Activated naive CD4-positive, alpha-beta T cell treated with anti-CD3 and anti-CD28 coated beads, Interleukin-2, amount 50 U/mL, for 72 hours (primary cell): ENCODE data around the gene KRTAP5-2. TPM values are rescaled to one million over a fixed set of nuclear protein-coding genes. Genes with fewer than 3 reads are reported as not detected.
"Not testable (repeated sequence)": the region's sequence is repeated elsewhere in the genome, so short reads cannot be mapped to it uniquely, and the experiment has no call there.

ENCODE experiments used
- ATAC-seq, 2 donors: fragments of 150-1000 bp; cut with Tn5 transposase; 2 replicates each; pipeline ENCODE4 v1.10.0; 2021; ENCODE audit warnings: mild to moderate bottlenecking in 2 of 2, moderate library complexity in 2 of 2
- DNase-seq, 2 donors: peaks; one replicate each; pipeline ENCODE4 v3.0.0; 2021 to 2022; ENCODE audit warnings: low spot score in 2 of 2
- H3K27ac Mint-ChIP-seq, 2 donors: one replicate each; pipeline ENCODE4 v1.8.0; 2022; ENCODE audit warnings: mild to moderate bottlenecking in 2 of 2, mixed read lengths in 2 of 2
- H3K36me3 Mint-ChIP-seq, 2 donors: one replicate each; pipeline ENCODE4 v1.8.0; 2022; ENCODE audit warnings: mixed read lengths in 2 of 2
- H3K9me3 Mint-ChIP-seq, 2 donors: one replicate each; pipeline ENCODE4 v1.8.0; 2022; ENCODE audit warnings: mixed read lengths in 2 of 2
- total RNA-seq, 2 donors: library from RNA; stranded (reverse); gene quantifications; one replicate each; pipeline ENCODE4 v1.2.3, GENCODE V29; 2022

KRTAP5-2 gene
- total RNA-seq, 2 donors from 2014 or later, result not detected

DNA sequence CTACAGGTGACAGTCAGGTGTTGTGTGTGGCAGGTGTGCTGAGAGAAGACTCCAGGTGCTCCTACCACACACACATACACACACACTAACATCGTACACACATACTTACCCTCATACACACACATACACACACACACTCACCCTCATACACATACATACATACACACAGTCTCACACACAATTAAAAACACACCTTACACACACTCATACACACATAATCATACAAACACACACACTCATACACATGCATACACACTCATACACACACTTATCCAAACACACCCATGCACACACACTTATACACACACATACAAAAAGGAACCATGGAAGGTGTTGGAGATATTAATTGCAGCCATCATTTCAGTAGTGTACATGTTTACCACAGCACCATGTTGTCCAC, 5.5 kb upstream of the KRTAP5-2 start:
- ATAC-seq, result no peak
- H3K27ac Mint-ChIP-seq, result no peak overlapping the region
- no peak for DNase-seq
- no peaks in the 10 kb centered on the region for H3K9me3 Mint-ChIP-seq
- no peaks in the 10 kb centered on the region for H3K36me3 Mint-ChIP-seq

DNA sequence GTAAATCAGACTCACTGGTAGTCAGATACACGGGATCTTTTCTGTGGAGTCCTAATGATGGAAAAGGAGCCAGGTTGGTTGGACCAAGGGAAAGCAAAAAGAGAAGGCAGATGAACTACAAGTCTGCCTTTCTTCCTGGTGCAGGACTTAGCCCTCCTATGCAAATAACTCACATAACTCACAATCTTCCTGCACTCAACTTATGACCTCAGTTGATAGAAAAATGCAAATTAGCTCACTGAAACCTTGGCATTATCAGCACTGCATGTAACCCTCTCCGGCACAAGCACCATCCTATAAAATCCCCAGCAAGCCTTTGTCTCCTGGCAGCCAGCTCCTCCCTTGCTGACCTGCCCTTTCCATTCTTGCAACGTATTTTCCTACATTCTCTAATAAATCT, 3.6 kb upstream of the KRTAP5-2 start:
- not testable (repeated sequence) for H3K27ac Mint-ChIP-seq, H3K9me3 Mint-ChIP-seq, ATAC-seq, DNase-seq, H3K36me3 Mint-ChIP-seq

- Mint-ChIP-seq H3K36me3 (no peaks in the 10 kb centered on the region), H3K9me3 (no peaks in the 10 kb centered on the region), H3K27ac (no peak overlapping the region)
- DNase-seq (no peak), ATAC-seq (no peak)
These were observed 2.5 kb upstream of the KRTAP5-2 start for GRCh38 chr11:1600626-1601025.

GRCh38 chr11:1598816-1599215, 722 bp upstream of the KRTAP5-2 start:
- Mint-ChIP-seq H3K9me3 (no peaks in the 10 kb centered on the region), H3K36me3 (no peaks in the 10 kb centered on the region), H3K27ac (no peak overlapping the region)
- DNase-seq (no peak), ATAC-seq (no peak)

DNA sequence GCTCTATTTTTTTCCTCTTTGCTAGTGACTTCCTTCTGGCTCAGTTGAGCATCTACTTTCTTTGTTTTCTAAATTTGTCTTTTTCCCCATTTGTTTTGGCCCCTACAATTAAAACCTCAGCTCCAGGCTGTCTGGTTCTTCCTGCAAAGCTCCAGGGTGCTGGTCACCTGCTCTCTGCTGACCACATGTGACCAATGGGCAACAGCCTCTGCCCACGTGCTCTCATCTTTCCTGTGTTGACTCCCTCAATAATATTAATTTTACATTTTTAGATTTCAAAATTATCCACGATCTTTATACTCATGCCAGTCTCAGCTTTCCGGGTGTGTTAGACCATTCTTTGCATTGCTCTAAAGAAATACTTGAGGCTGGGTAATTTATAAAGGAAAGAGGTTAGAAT, 312 bp upstream of the KRTAP5-2 start:
- H3K27ac Mint-ChIP-seq, result not testable (repeated sequence)

GRCh38 chr11:1597331-1597993, 632 bp downstream of the KRTAP5-2 start:
- H3K36me3 Mint-ChIP-seq, result no peaks in the 10 kb centered on the region
- no peak for ATAC-seq
- H3K27ac Mint-ChIP-seq, result no peak overlapping the region

More for the DNA sequence above, 312 bp upstream of the KRTAP5-2 start:
- not testable (repeated sequence) for ATAC-seq, H3K9me3 Mint-ChIP-seq, H3K36me3 Mint-ChIP-seq, DNase-seq

DNA sequence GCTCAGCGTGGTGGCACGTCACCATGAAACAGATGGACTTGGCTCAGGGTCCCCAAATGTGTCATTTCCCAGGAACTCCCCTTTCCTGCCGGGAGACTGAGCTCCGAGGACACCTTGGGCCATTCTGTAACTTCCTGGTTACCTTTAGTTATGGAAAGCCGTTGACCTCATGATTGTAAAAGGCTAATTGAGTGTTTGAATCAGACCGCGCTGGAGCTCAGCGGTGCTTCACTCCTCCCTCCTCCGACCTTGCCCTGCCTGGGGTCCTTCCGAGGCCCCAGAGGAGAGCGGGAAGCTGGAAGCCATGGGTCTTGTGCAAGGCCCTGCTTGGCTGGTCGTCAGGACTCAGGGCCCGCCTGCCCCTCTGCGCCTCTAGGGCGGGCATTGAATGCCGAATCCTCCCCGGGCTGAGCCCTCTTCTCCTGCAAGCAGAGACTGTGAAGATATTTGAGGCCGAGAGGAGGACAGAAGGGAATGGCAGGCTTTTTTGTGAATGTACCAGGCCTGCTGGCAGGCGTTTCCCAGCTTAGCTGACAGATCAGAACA, 1.4 kb downstream of the KRTAP5-2 start:
- not testable (repeated sequence) for DNase-seq, H3K36me3 Mint-ChIP-seq, H3K27ac Mint-ChIP-seq, ATAC-seq, H3K9me3 Mint-ChIP-seq

More at GRCh38 chr11:1597331-1597993, 632 bp downstream of the KRTAP5-2 start:
- H3K9me3 Mint-ChIP-seq, result no peaks in the 10 kb centered on the region
- no peak for DNase-seq

- not testable (repeated sequence) for ATAC-seq, DNase-seq, H3K27ac Mint-ChIP-seq, H3K36me3 Mint-ChIP-seq, H3K9me3 Mint-ChIP-seq
These were observed 2.0 kb downstream of the KRTAP5-2 start for GRCh38 chr11:1595994-1596575.

DNA sequence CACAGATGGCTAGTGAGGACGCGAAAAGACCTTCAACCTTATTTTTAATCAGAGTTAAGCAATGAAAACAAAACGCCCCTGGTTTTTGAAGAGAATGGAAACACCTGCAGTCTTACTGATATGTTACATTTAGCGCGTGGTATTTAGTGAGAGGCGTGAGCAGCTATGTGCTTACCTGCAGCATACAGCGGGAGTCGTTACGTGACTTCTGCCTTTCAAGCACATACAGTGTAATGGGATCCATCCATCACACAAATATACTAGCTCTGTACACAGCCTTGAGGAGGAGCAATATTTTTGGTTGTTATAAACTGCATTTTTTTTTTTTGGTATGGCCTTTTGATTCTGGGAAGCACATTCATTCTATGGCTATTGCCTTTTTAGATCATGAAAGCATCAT, 5.5 kb downstream of the KRTAP5-2 start:
- peaks cover 5% of the 10 kb centered on the region in 2 donors for H3K9me3 Mint-ChIP-seq
- H3K36me3 Mint-ChIP-seq, result peaks cover 7 to 13% of the 10 kb centered on the region in 2 donors
- DNase-seq, result no peak
- no peak overlapping the region for H3K27ac Mint-ChIP-seq
- no peak for ATAC-seq

GRCh38 chr11:1589996-1590395, 8.1 kb downstream of the KRTAP5-2 start:
- no peak for DNase-seq
- Mint-ChIP-seq H3K27ac (no peak overlapping the region), H3K36me3 (peaks cover 7 to 13% of the 10 kb centered on the region in 2 donors), H3K9me3 (peaks cover 5% of the 10 kb centered on the region in 2 donors)
- ATAC-seq, result no peak

DNA sequence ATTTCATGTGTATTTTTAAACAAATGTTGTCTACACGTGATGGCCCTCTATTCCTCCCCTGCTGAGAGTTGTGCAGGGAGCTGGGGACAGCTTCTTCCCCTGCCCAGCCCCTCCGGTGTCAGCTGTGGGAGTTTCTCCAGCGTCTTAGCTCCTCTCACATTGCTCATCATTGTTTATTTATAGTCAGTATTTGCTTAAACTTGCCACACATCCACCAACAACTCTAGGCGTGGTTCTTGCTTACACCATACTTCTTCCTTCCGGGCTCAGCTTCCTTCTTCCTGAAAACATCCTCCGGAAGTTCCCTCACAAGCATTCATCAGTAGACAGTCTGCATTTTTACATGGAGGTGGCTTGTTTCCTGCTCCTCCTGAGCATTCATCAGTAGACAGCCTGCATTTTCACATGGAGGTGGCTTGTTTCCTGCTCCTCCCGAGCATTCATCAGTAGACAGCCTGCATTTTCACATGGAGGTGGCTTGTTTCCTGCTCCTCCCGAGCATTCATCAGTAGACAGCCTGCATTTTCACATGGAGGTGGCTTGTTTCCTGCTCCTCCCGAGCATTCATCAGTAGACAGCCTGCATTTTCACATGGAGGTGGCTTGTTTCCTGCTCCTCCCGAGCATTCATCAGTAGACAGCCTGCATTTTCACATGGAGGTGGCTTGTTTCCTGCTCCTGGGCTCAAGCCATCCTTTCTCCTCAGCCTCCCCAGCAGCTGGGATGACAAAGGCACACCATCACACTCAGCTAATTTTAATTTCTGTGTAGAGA, 8.7 kb downstream of the KRTAP5-2 start:
- peaks cover 7 to 13% of the 10 kb centered on the region in 2 donors for H3K36me3 Mint-ChIP-seq
- not testable (repeated sequence) for H3K9me3 Mint-ChIP-seq, DNase-seq
- peak in 1 of 2 donors; percentile 77 for ATAC-seq
- H3K27ac Mint-ChIP-seq, result peak overlapping the region in 1 of 2 donors; percentile 89

- Mint-ChIP-seq H3K9me3 (peaks cover 5% of the 10 kb centered on the region in 2 donors), H3K27ac (no peak overlapping the region), H3K36me3 (peaks cover 7 to 13% of the 10 kb centered on the region in 2 donors)
- no peak for ATAC-seq
- no peak for DNase-seq
These were observed 11.4 kb downstream of the KRTAP5-2 start for GRCh38 chr11:1586699-1587098.

DNA sequence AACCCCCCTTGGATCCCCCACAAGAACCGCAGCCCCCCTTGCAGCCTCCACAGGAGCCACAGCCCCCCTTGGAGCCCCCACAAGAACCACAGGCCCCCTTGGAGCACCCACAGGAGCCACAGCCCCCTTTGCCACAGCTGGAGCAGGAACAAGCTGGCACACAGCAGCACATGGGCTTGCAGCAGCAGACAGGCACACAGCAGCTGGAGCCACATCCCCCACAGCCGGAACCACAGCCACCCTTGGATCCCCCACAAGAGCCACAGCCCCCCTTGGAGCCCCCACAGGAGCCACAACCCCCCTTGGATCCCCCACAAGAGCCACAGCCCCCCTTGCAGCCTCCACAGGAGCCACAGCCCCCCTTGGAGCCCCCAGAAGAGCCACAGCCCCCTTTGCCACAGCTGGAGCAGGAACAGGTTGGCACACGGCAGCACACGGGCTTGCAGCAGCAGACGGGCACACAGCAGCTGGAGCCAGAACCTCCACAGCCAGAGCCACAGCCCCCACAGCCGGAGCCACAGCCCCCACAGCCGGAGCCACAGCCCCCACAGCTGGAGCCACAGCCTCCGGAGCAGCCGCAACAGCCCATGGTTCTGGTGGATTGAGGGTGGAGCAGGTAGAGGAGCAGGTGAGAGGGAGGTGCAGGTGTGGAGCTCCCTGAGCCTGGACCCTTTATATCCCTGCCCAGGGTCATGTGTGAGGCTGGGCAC, 13.3 kb downstream of the KRTAP5-2 start, which contains the start of gene KRTAP5-1:
KRTAP5-1 (minus strand) TSS at position 623 of the 710 bp plus-strand sequence; CDS start at position 589, 34 bp downstream.
- not testable (repeated sequence) for ATAC-seq, DNase-seq, H3K9me3 Mint-ChIP-seq, H3K27ac Mint-ChIP-seq, H3K36me3 Mint-ChIP-seq

- H3K27ac Mint-ChIP-seq, H3K36me3 Mint-ChIP-seq, ATAC-seq, H3K9me3 Mint-ChIP-seq, DNase-seq: not testable (repeated sequence)
These were observed 15.2 kb downstream of the KRTAP5-2 start for GRCh38 chr11:1582909-1583308.

DNA sequence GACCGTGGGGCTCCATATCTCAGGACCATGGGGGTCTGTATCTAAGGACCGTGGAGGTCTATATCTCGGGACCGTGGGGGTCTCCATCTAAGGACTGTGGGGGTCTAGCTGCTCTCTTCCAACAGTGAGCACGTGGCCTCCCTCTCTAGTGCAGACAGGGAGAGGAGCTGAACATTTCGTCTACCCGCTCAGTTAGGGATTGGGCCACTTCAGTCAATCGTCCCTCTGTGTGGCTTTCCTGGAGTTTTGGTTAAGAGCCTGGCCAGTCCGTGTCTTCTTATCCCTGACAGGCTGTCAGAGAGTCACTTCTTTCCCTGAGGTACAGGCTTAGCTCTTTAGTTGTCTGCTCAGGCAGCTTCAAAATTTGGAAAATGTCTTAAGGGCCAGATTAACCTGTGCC, 16.1 kb downstream of the KRTAP5-2 start:
- no peaks in the 10 kb centered on the region for H3K9me3 Mint-ChIP-seq
- ATAC-seq (no peak), DNase-seq (no peak)
- H3K36me3 Mint-ChIP-seq, result peaks cover 0 to 5% of the 10 kb centered on the region in 2 donors
- no peak overlapping the region for H3K27ac Mint-ChIP-seq

GRCh38 chr11:1576825-1577224, 21.3 kb downstream of the KRTAP5-2 start:
- H3K9me3 Mint-ChIP-seq, result no peaks in the 10 kb centered on the region

More at GRCh38 chr11:1576825-1577224, 21.3 kb downstream of the KRTAP5-2 start:
- DNase-seq (no peak), ATAC-seq (no peak)
- H3K36me3 Mint-ChIP-seq, result peaks cover 0 to 5% of the 10 kb centered on the region in 2 donors
- peak overlapping the region in 1 of 2 donors; percentile 37 for H3K27ac Mint-ChIP-seq
